GM18498 (cell line): ENCODE measurements around the gene NBPF20.
"Not testable (repeated sequence)": the region's sequence is repeated elsewhere in the genome, so short reads cannot be mapped to it uniquely, and the experiment has no call there.

Experiments used
- ATAC-seq: cut with Tn5 transposase; IDR thresholded peaks from one replicate; pipeline ENCODE4 v1.9.1; 2021; ENCODE audit warnings: mild to moderate bottlenecking, moderate library complexity; ENCODE audit not compliant: unreplicated experiment

Gene NBPF20

GRCh38 chr1:145425436-145426029, at the start of gene NBPF20:
Gene NBPF20, minus strand, starts transcription at chr1:145425603. Its CDS starts 20,331 bp downstream, at chr1:145405272.
- peak; percentile 97 for ATAC-seq

- not testable (repeated sequence) for ATAC-seq
These were observed 49.5 kb upstream of the NBPF20 start for GRCh38 chr1:145474837-145475368.

GRCh38 chr1:145472731-145473130, 47.3 kb upstream of the NBPF20 start:
- not testable (repeated sequence) for ATAC-seq

- not testable (repeated sequence) for ATAC-seq
These were observed 46.0 kb upstream of the NBPF20 start for GRCh38 chr1:145471365-145471764.

GRCh38 chr1:145465405-145466144, 40.2 kb upstream of the NBPF20 start:
- peak; percentile 88 for ATAC-seq

GRCh38 chr1:145464708-145465336, 39.4 kb upstream of the NBPF20 start:
- ATAC-seq = peak; percentile 28

- not testable (repeated sequence) for ATAC-seq
These were observed 38.6 kb upstream of the NBPF20 start for GRCh38 chr1:145464017-145464416.

- not testable (repeated sequence) for ATAC-seq
These were observed 35.3 kb upstream of the NBPF20 start for GRCh38 chr1:145460684-145461083.

- not testable (repeated sequence) for ATAC-seq
These were observed 34.6 kb upstream of the NBPF20 start for GRCh38 chr1:145460048-145460447.

GRCh38 chr1:145459591-145459990, 34.2 kb upstream of the NBPF20 start:
- ATAC-seq = not testable (repeated sequence)

GRCh38 chr1:145459063-145459462, 33.7 kb upstream of the NBPF20 start:
- ATAC-seq = not testable (repeated sequence)

- not testable (repeated sequence) for ATAC-seq
These were observed 29.4 kb upstream of the NBPF20 start for GRCh38 chr1:145454824-145455177.

- ATAC-seq = not testable (repeated sequence)
These were observed 28.7 kb upstream of the NBPF20 start for GRCh38 chr1:145453873-145454823.

- ATAC-seq = not testable (repeated sequence)
These were observed 27.1 kb upstream of the NBPF20 start for GRCh38 chr1:145452506-145452905.

GRCh38 chr1:145451914-145452313, 26.5 kb upstream of the NBPF20 start:
- not testable (repeated sequence) for ATAC-seq

- not testable (repeated sequence) for ATAC-seq
These were observed 19.8 kb upstream of the NBPF20 start for GRCh38 chr1:145445219-145445618.

GRCh38 chr1:145442340-145442739, 16.9 kb upstream of the NBPF20 start:
- ATAC-seq = not testable (repeated sequence)

GRCh38 chr1:145431363-145432256, 6.2 kb upstream of the NBPF20 start:
- ATAC-seq = not testable (repeated sequence)

- not testable (repeated sequence) for ATAC-seq
These were observed 5.4 kb upstream of the NBPF20 start for GRCh38 chr1:145430830-145431229.
